GM10248 (cell line): Measurements from ENCODE around the gene RRP1B.
"Not testable (repeated sequence)": the region's sequence is repeated elsewhere in the genome, so short reads cannot be mapped to it uniquely, and the experiment has no call there.

ENCODE experiments used
- CTCF ChIA-PET: fragments of 300-600 bp; sonication (Branson Sonifier 250); formaldehyde crosslinking; extraction: SDS; loops from one replicate; lab custom pipeline; 2021; ENCODE audit warnings: antibody characterized with exemption; lab: Yijun Ruan, JAX
- POLR2A ChIA-PET: fragments of 350-650 bp; sonication (Branson Sonifier 250); formaldehyde crosslinking; extraction: SDS; loops from one replicate; lab custom pipeline; 2020; ENCODE audit warnings: antibody characterized with exemption; lab: Yijun Ruan, JAX
- DNase-seq: peaks from one replicate; pipeline ENCODE4 v3.0.0; 2012; ENCODE audit errors: extremely low spot score
- TF ChIP-seq, protein P1 (sequence below): IDR thresholded peaks from 2 replicates; pipeline ENCODE4 v1.5.1; 2012; ENCODE audit warnings: mild to moderate bottlenecking, low read depth; ENCODE audit errors: extremely low read depth, missing control alignments, control extremely low read depth

The RRP1B gene

GRCh38 chr21:43645136-43645891 is 14.0 kb upstream of the RRP1B start:
- POLR2A ChIA-PET = no interaction called here
- TF ChIP-seq, protein P1, sequence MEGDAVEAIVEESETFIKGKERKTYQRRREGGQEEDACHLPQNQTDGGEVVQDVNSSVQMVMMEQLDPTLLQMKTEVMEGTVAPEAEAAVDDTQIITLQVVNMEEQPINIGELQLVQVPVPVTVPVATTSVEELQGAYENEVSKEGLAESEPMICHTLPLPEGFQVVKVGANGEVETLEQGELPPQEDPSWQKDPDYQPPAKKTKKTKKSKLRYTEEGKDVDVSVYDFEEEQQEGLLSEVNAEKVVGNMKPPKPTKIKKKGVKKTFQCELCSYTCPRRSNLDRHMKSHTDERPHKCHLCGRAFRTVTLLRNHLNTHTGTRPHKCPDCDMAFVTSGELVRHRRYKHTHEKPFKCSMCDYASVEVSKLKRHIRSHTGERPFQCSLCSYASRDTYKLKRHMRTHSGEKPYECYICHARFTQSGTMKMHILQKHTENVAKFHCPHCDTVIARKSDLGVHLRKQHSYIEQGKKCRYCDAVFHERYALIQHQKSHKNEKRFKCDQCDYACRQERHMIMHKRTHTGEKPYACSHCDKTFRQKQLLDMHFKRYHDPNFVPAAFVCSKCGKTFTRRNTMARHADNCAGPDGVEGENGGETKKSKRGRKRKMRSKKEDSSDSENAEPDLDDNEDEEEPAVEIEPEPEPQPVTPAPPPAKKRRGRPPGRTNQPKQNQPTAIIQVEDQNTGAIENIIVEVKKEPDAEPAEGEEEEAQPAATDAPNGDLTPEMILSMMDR = peak; percentile 54
- CTCF ChIA-PET = interaction anchor here (0.8 to 3.8 kb wide), 15 partner anchors 9 to 1052 kb away, joined by 3 to 22 read pairs (median 3); partner anchors contain the start of genes HSF2BP and RRP1B
- peak; percentile 55 for DNase-seq

DNA sequence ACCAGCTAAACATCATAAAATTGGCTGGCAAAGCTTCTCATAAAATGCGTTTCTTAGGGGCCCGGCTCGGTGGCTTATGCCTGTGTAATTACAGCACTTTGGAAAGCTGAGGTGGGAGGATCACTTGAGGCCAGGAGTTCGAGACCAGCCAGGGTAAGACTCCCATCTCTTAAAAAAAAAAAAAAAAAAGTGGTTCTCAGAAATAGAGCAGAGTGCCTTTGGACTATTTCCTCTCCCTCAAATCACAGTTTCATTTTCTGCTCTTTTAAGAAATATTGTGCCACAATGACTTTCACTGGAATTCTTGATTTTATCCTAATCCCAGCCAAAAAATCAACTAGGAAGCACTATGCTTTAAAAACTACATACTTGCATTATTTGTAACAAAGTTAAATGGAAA is 13.4 kb upstream of the RRP1B start:
- POLR2A ChIA-PET = no interaction called here

GRCh38 chr21:43646550-43647260 is 12.7 kb upstream of the RRP1B start:
- peak; percentile 86 for DNase-seq
- POLR2A ChIA-PET = no interaction called here
- CTCF ChIA-PET = interaction anchor here (0.7 to 3.8 kb wide), 11 partner anchors 10 to 454 kb away, joined by 3 to 22 read pairs (median 5); partner anchors contain the start of genes HSF2BP and RRP1B
- TF ChIP-seq, protein P1 = peak; percentile 99

More for the DNA sequence above, 13.4 kb upstream of the RRP1B start:
- DNase-seq = no peak
- TF ChIP-seq, protein P1 = no peak
- CTCF ChIA-PET = interaction anchor here (0.7 to 3.8 kb wide), 15 partner anchors 10 to 1053 kb away, joined by 3 to 22 read pairs (median 3); partner anchors contain the start of genes HSF2BP and RRP1B

DNA sequence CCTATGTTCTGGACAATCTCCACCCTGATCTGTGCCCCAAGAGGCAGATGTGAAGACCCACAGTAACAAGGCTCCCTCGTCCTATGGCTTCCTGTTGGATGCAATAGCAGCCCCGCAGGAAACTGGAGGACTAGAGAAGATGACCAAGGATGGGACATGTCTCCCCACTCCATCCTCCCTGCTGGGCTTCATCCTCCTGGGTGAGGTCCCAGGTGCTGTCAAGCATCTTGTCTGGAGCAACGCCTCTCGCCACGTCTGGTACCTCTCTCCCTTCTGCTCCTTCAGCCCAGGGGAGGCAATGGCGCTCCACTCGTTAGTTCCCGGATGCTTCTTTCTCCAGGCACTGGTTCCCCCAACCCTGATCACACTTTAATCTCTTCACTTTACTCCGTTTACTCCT is 11.2 kb upstream of the RRP1B start:
- CTCF ChIA-PET = interaction anchor here (1.3 to 1.5 kb wide), 2 partner anchors 8 to 37 kb away, joined by 5 to 6 read pairs; no protein-coding TSS in a partner anchor
- POLR2A ChIA-PET = no interaction called here
- DNase-seq = no peak
- TF ChIP-seq, protein P1 = no peak

- POLR2A ChIA-PET, DNase-seq: not testable (repeated sequence)
- CTCF ChIA-PET = interaction anchor here (1.5 kb wide), 1 partner anchor 13 kb away, joined by 3 read pairs; no protein-coding TSS in a partner anchor
Measured at GRCh38 chr21:43651926-43652325, 7.4 kb upstream of the RRP1B start.

GRCh38 chr21:43652616-43653015 is 6.7 kb upstream of the RRP1B start:
- POLR2A ChIA-PET = no interaction called here
- TF ChIP-seq, protein P1 = no peak

More at GRCh38 chr21:43652616-43653015, 6.7 kb upstream of the RRP1B start:
- DNase-seq = no peak
- CTCF ChIA-PET = interaction anchor here (1.5 kb wide), 1 partner anchor 14 kb away, joined by 3 read pairs; no protein-coding TSS in a partner anchor
